Measurements from ENCODE around the gene EPB41L2. TPM values are rescaled to one million over a fixed set of nuclear protein-coding genes. Genes with fewer than 3 reads are reported as not detected.

EPB41L2 gene
- total RNA-seq, 1 experiment from 2014 or later = 199 TPM

DNA sequence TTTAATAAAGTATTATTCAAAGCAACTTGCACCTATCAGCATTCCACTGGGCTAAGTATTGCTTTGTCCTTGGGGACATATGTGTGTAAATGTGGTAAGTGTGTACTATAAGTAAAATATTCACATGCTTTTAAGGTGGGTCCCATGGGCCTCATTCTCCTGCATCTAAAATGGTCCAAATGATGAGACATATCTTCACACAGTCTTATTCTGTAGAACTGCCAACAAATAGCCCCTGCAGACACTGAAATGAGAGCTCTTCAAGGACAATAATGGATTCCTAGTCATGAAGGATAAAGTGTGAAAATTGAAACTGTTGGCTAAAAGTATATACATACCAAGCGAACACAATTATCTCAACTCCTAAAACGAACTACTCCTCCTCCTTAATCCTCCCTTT lies 154.1 kb downstream of the EPB41L2 start:
- intact Hi-C loops (cut with micrococcal nuclease; ENCODE audit: unreplicated experiment) (no loop called here), in situ Hi-C loops (cut with HindIII; ENCODE audit: low pct_unique_long_range_greater_than_20kb, low sequenced_read_pairs) (no loop called here)
- ChIA-PET POLR2A (no interaction called here), CTCF (no interaction called here)
- BruUV-seq (replicated peaks) = no TSS peak
- no peak for TF ChIP-seq SIN3A (IDR thresholded peaks at IDR 0.05; ENCODE audit: borderline replicate concordance, insufficient read depth, low read depth, low read length)
- TF ChIP-seq CTCF (IDR thresholded peaks at IDR 0.05) = no peak
- TF ChIP-seq, protein P1, sequence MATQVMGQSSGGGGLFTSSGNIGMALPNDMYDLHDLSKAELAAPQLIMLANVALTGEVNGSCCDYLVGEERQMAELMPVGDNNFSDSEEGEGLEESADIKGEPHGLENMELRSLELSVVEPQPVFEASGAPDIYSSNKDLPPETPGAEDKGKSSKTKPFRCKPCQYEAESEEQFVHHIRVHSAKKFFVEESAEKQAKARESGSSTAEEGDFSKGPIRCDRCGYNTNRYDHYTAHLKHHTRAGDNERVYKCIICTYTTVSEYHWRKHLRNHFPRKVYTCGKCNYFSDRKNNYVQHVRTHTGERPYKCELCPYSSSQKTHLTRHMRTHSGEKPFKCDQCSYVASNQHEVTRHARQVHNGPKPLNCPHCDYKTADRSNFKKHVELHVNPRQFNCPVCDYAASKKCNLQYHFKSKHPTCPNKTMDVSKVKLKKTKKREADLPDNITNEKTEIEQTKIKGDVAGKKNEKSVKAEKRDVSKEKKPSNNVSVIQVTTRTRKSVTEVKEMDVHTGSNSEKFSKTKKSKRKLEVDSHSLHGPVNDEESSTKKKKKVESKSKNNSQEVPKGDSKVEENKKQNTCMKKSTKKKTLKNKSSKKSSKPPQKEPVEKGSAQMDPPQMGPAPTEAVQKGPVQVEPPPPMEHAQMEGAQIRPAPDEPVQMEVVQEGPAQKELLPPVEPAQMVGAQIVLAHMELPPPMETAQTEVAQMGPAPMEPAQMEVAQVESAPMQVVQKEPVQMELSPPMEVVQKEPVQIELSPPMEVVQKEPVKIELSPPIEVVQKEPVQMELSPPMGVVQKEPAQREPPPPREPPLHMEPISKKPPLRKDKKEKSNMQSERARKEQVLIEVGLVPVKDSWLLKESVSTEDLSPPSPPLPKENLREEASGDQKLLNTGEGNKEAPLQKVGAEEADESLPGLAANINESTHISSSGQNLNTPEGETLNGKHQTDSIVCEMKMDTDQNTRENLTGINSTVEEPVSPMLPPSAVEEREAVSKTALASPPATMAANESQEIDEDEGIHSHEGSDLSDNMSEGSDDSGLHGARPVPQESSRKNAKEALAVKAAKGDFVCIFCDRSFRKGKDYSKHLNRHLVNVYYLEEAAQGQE (IDR thresholded peaks at IDR 0.05; ENCODE audit: insufficient read depth in 1 of 2, low read depth in 2 of 2, low read length in 1 of 2) = no peak
- TF ChIP-seq TCF7L2 (IDR thresholded peaks at IDR 0.05; ENCODE audit: low read depth, low read length) = no peak
- no peak for TF ChIP-seq POLR2AphosphoS5 (IDR thresholded peaks at IDR 0.05; ENCODE audit: low read depth, low read length)
- Histone ChIP-seq H3K4me3 (ENCODE audit: low read depth in 2 of 2, low read length in 2 of 2) (no peak overlapping the region), H3K27ac (ENCODE audit: low read length) (0 out of 2 replicates have a peak overlapping the region, but pooled peaks have one; percentile 17), H3K9me3 (ENCODE audit: control insufficient read depth, insufficient read depth, low read depth, low read length) (no peaks in the 10 kb centered on the region), H3K36me3 (ENCODE audit: control insufficient read depth, insufficient read depth, low read length) (no peaks in the 10 kb centered on the region), H3K4me1 (ENCODE audit: control insufficient read depth, insufficient read depth, low read length) (peaks cover 13% of the 10 kb centered on the region), H3K27me3 (ENCODE audit: control insufficient read depth, insufficient read depth, low read length) (no peaks in the 10 kb centered on the region)
- ATAC-seq (no peak), DNase-seq (ENCODE audit: low read depth, low spot score) (no peak)

GRCh38 chr6:130908188-130908587 lies 154.9 kb downstream of the EPB41L2 start:
- TF ChIP-seq TCF7L2 (IDR thresholded peaks at IDR 0.05; ENCODE audit: low read depth, low read length) = no peak
- no peak for TF ChIP-seq POLR2AphosphoS5 (IDR thresholded peaks at IDR 0.05; ENCODE audit: low read depth, low read length)
- no peak for TF ChIP-seq CTCF (IDR thresholded peaks at IDR 0.05)
- no peak for TF ChIP-seq SIN3A (IDR thresholded peaks at IDR 0.05; ENCODE audit: borderline replicate concordance, insufficient read depth, low read depth, low read length)
- Histone ChIP-seq H3K27me3 (ENCODE audit: control insufficient read depth, insufficient read depth, low read length) (no peaks in the 10 kb centered on the region), H3K4me1 (ENCODE audit: control insufficient read depth, insufficient read depth, low read length) (peaks cover 13% of the 10 kb centered on the region), H3K4me3 (ENCODE audit: low read depth in 2 of 2, low read length in 2 of 2) (no peak overlapping the region), H3K27ac (ENCODE audit: low read length) (peak overlapping the region; percentile 54; the same call in 1 of the 2 replicates), H3K36me3 (ENCODE audit: control insufficient read depth, insufficient read depth, low read length) (no peaks in the 10 kb centered on the region), H3K9me3 (ENCODE audit: control insufficient read depth, insufficient read depth, low read depth, low read length) (no peaks in the 10 kb centered on the region)
- POLR2A ChIA-PET = no interaction called here
- in situ Hi-C loops (cut with HindIII; ENCODE audit: low pct_unique_long_range_greater_than_20kb, low sequenced_read_pairs) = no loop called here
- DNase-seq (ENCODE audit: low read depth, low spot score) (no peak), ATAC-seq (no peak)
- intact Hi-C loops (cut with micrococcal nuclease; ENCODE audit: unreplicated experiment) = no loop called here
- BruUV-seq (replicated peaks) = no TSS peak
- CTCF ChIA-PET = no interaction called here
